Astrocyte (in vitro differentiated cells and primary cell): ENCODE results near the gene PIGX.

Experiments used
- EZH2 ChIP-seq: IDR thresholded peaks from 2 replicates; pipeline ENCODE4 v1.6.1; 2012; ENCODE audit warnings: mild to moderate bottlenecking, low read length, inconsistent platforms; ENCODE audit not compliant: insufficient read depth
- TF ChIP-seq, protein P1 (sequence below): IDR thresholded peaks from 2 replicates; pipeline ENCODE4 v1.5.1; 2011; ENCODE audit warnings: low read depth, mild to moderate bottlenecking, inconsistent platforms, low read length, moderate library complexity; ENCODE audit not compliant: insufficient read depth

- TF ChIP-seq, protein P1, sequence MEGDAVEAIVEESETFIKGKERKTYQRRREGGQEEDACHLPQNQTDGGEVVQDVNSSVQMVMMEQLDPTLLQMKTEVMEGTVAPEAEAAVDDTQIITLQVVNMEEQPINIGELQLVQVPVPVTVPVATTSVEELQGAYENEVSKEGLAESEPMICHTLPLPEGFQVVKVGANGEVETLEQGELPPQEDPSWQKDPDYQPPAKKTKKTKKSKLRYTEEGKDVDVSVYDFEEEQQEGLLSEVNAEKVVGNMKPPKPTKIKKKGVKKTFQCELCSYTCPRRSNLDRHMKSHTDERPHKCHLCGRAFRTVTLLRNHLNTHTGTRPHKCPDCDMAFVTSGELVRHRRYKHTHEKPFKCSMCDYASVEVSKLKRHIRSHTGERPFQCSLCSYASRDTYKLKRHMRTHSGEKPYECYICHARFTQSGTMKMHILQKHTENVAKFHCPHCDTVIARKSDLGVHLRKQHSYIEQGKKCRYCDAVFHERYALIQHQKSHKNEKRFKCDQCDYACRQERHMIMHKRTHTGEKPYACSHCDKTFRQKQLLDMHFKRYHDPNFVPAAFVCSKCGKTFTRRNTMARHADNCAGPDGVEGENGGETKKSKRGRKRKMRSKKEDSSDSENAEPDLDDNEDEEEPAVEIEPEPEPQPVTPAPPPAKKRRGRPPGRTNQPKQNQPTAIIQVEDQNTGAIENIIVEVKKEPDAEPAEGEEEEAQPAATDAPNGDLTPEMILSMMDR: no peak
- TF ChIP-seq EZH2: no peak
Observed at GRCh38 chr3:196739671-196740480, 27.7 kb downstream of the PIGX start, which contains the start of gene PAK2.
